CD4-positive, alpha-beta T cell treated with Interleukin-12 subunit alpha and Interleukin-12 subunit beta, for 1 hour (primary cell): ENCODE measurements around the gene TTC7B.

Experiments used
- DNase-seq: peaks from one replicate; pipeline ENCODE4 v3.0.0-alpha.2; 2020

TTC7B gene

GRCh38 chr14:90571149-90571947 is 244.9 kb downstream of the TTC7B start:
- DNase-seq = no peak

GRCh38 chr14:90570461-90570860 is 245.8 kb downstream of the TTC7B start:
- DNase-seq = no peak

- no peak for DNase-seq
Observed at GRCh38 chr14:90569606-90570387, 246.4 kb downstream of the TTC7B start.

- no peak for DNase-seq
Observed at GRCh38 chr14:90569201-90569600, 247.0 kb downstream of the TTC7B start.

GRCh38 chr14:90568405-90568804 is 247.8 kb downstream of the TTC7B start:
- no peak for DNase-seq

GRCh38 chr14:90567991-90568390 is 248.2 kb downstream of the TTC7B start:
- no peak for DNase-seq

GRCh38 chr14:90567191-90567590 is 249.0 kb downstream of the TTC7B start:
- no peak for DNase-seq

GRCh38 chr14:90566481-90566880 is 249.7 kb downstream of the TTC7B start:
- no peak for DNase-seq

- no peak for DNase-seq
Observed at GRCh38 chr14:90564496-90564895, 251.7 kb downstream of the TTC7B start.

GRCh38 chr14:90562652-90563051 is 253.6 kb downstream of the TTC7B start:
- no peak for DNase-seq

- no peak for DNase-seq
Observed at GRCh38 chr14:90561920-90562319, 254.3 kb downstream of the TTC7B start.

- DNase-seq = no peak
Observed at GRCh38 chr14:90560991-90561390, 255.2 kb downstream of the TTC7B start.

- no peak for DNase-seq
Observed at GRCh38 chr14:90560558-90560957, 255.7 kb downstream of the TTC7B start.

- DNase-seq = no peak
Observed at GRCh38 chr14:90559811-90560492, 256.3 kb downstream of the TTC7B start.

- no peak for DNase-seq
Observed at GRCh38 chr14:90558983-90559590, 257.1 kb downstream of the TTC7B start.

GRCh38 chr14:90558041-90558982 is 257.9 kb downstream of the TTC7B start:
- DNase-seq = no peak

GRCh38 chr14:90557516-90557915 is 258.7 kb downstream of the TTC7B start:
- no peak for DNase-seq

GRCh38 chr14:90556666-90557450 is 259.4 kb downstream of the TTC7B start:
- DNase-seq = no peak

GRCh38 chr14:90556012-90556477 is 260.2 kb downstream of the TTC7B start:
- no peak for DNase-seq

GRCh38 chr14:90555126-90556011 is 260.9 kb downstream of the TTC7B start:
- no peak for DNase-seq
